SK-N-SH (cell line): ENCODE data around the gene IL1RL2. TPM values are rescaled to one million over a fixed set of nuclear protein-coding genes. Genes with fewer than 3 reads are reported as not detected.

Experiments used
- CTCF ChIA-PET: fragments of 300-600, 350-600 bp; formaldehyde crosslinking; extraction: SDS; loops from one replicate; lab custom pipeline; 2021; lab: Yijun Ruan, JAX
- POLR2A ChIA-PET: fragments of 350-600 bp; sonication (Branson Sonifier 250); formaldehyde crosslinking; extraction: SDS; loops from one replicate; lab custom pipeline; 2020; ENCODE audit warnings: antibody characterized with exemption, inconsistent platforms; lab: Yijun Ruan, JAX
- DNase-seq: peaks from one replicate; pipeline ENCODE4 v3.0.0; 2012
- H2AFZ ChIP-seq: fragments of 200-600 bp; sonication (generic); 2 replicates; pipeline ENCODE4 v1.8.1; 2016; ENCODE audit warnings: antibody characterized with exemption, mild to moderate bottlenecking, low read depth
- H3F3A ChIP-seq: fragments of 200-600 bp; sonication (generic); replicated peaks from 2 replicates; pipeline ENCODE3; 2016; ENCODE audit warnings: antibody characterized with exemption, mild to moderate bottlenecking; ENCODE audit not compliant: insufficient read depth
- H3K27ac ChIP-seq, 2 experiments: fragments of 200-500 bp in 1 of 2; fragments of 200-600 bp in 1 of 2; sonication (Bioruptor generic) in 1 of 2; sonication (generic), shearing (Covaris generic) in 1 of 2; 2 replicates each; pipeline versions ENCODE4 v1.5.1 to v1.6.1; 2014 to 2016; ENCODE audit warnings: low read depth in 2 of 2, inconsistent platforms in 1 of 2, low read length in 1 of 2, mild to moderate bottlenecking in 1 of 2, mixed read lengths in 1 of 2
- H3K27me3 ChIP-seq: fragments of 200-600 bp; sonication (generic), shearing (Covaris generic); 2 replicates; pipeline ENCODE4 v1.6.1; 2016; ENCODE audit warnings: mixed run types; ENCODE audit not compliant: insufficient read depth
- H3K36me3 ChIP-seq, 2 experiments: fragments of 200-500 bp in 1 of 2; fragments of 200-600 bp in 1 of 2; sonication (Bioruptor generic) in 1 of 2; sonication (generic) in 1 of 2; replicated peaks in 1 of 2; 2 replicates each; pipeline versions ENCODE3 to v1.5.1; 2014 to 2016; ENCODE audit warnings: low read length in 1 of 2, mild to moderate bottlenecking in 1 of 2; ENCODE audit not compliant: insufficient read depth in 2 of 2, control insufficient read depth in 1 of 2
- H3K4me1 ChIP-seq, 2 experiments: fragments of 200-500 bp in 1 of 2; fragments of 200-600 bp in 1 of 2; sonication (Bioruptor generic) in 1 of 2; sonication (generic), shearing (Covaris generic) in 1 of 2; 2 replicates each; pipeline versions ENCODE4 v1.5.1 to v1.6.1; 2014 to 2016; ENCODE audit warnings: low read depth in 1 of 2, low read length in 1 of 2, mixed run types in 1 of 2; ENCODE audit not compliant: insufficient read depth in 2 of 2, control insufficient read depth in 1 of 2
- H3K4me2 ChIP-seq: fragments of 200-600 bp; sonication (generic), shearing (Covaris generic); 2 replicates; pipeline ENCODE4 v1.6.1; 2017; ENCODE audit warnings: mixed run types
- H3K4me3 ChIP-seq, 2 experiments: fragments of 200-500 bp in 1 of 2; fragments of 200-600 bp in 1 of 2; sonication (Bioruptor generic) in 1 of 2; sonication (generic), shearing (Covaris generic) in 1 of 2; 2 replicates each; pipeline versions ENCODE4 v1.5.1 to v1.8.1; 2014 to 2016; ENCODE audit warnings: low read depth in 2 of 2, inconsistent platforms in 1 of 2, low read length in 1 of 2, mild to moderate bottlenecking in 1 of 2, mixed read lengths in 1 of 2, moderate library complexity in 1 of 2
- H3K79me2 ChIP-seq: fragments of 200-600 bp; sonication (generic); 2 replicates; pipeline ENCODE4 v1.8.1; 2017; ENCODE audit warnings: mild to moderate bottlenecking; ENCODE audit not compliant: insufficient read depth
- H3K9ac ChIP-seq: fragments of 200-600 bp; sonication (generic); 2 replicates; pipeline ENCODE4 v1.6.1; 2017; ENCODE audit warnings: mixed run types
- H3K9me2 ChIP-seq: fragments of 200-600 bp; sonication (generic); 2 replicates; pipeline ENCODE4 v1.6.1; 2017; ENCODE audit warnings: mixed run types
- H3K9me3 ChIP-seq: fragments of 200-600 bp; sonication (generic); 2 replicates; pipeline ENCODE4 v1.6.1; 2017; ENCODE audit warnings: mixed run types, mild to moderate bottlenecking, moderate library complexity
- H4K20me1 ChIP-seq: fragments of 200-600 bp; sonication (generic); 2 replicates; pipeline ENCODE4 v1.6.1; 2017; ENCODE audit warnings: mild to moderate bottlenecking, mixed run types; ENCODE audit not compliant: insufficient read depth
- CHD2 ChIP-seq: fragments of 150-350 bp; IDR thresholded peaks from 2 replicates; pipeline ENCODE4 v1.6.1; 2018; ENCODE audit warnings: low read length; ENCODE audit not compliant: partially characterized antibody
- CTCF ChIP-seq: fragments of 200-600 bp; sonication (generic); IDR thresholded peaks from 2 replicates; pipeline ENCODE4 v1.6.1; 2017; ENCODE audit warnings: antibody characterized with exemption, mild to moderate bottlenecking, moderate library complexity
- FOSL2 ChIP-seq: IDR thresholded peaks from 2 replicates; pipeline ENCODE4 v1.4.0; 2012; ENCODE audit warnings: low read depth, mild to moderate bottlenecking, moderate library complexity, borderline replicate concordance
- FOXM1 ChIP-seq: IDR thresholded peaks from 2 replicates; pipeline ENCODE4 v1.4.0; 2012; ENCODE audit warnings: low read depth, mild to moderate bottlenecking
- GABPA ChIP-seq: IDR thresholded peaks from 2 replicates; pipeline ENCODE4 v1.4.0; 2012; ENCODE audit warnings: low read depth, mild to moderate bottlenecking
- GATA2 ChIP-seq: sonication (generic); formaldehyde crosslinking; IDR thresholded peaks from 2 replicates; pipeline ENCODE4 v1.5.0; 2020; ENCODE audit warnings: mild to moderate bottlenecking, missing genetic modification reagents
- IRF3 ChIP-seq: fragments of 150-350 bp; IDR thresholded peaks from 2 replicates; pipeline ENCODE4 v1.6.1; 2016; ENCODE audit warnings: mild to moderate bottlenecking, low read depth, low read length
- MAX ChIP-seq: IDR thresholded peaks from 2 replicates; pipeline ENCODE4 v1.4.0; 2012; ENCODE audit warnings: low read depth
- NFIC ChIP-seq: IDR thresholded peaks from 2 replicates; pipeline ENCODE4 v1.4.0; 2012; ENCODE audit warnings: borderline replicate concordance
- NRF1 ChIP-seq: IDR thresholded peaks from 2 replicates; pipeline ENCODE4 v1.6.1; 2012; ENCODE audit warnings: low read depth, mild to moderate bottlenecking, low read length
- POLR2AphosphoS5 ChIP-seq: IDR thresholded peaks from 2 replicates; pipeline ENCODE4 v1.6.1; 2012; ENCODE audit warnings: low read depth, low read length
- RAD21 ChIP-seq: IDR thresholded peaks from 2 replicates; pipeline ENCODE4 v1.6.1; 2012; ENCODE audit warnings: mild to moderate bottlenecking, low read length
- RCOR1 ChIP-seq: fragments of 150-350 bp; IDR thresholded peaks from 2 replicates; pipeline ENCODE4 v1.6.1; 2017; ENCODE audit warnings: antibody characterized with exemption, low read length
- REST ChIP-seq: IDR thresholded peaks from 2 replicates; pipeline ENCODE4 v1.6.1; 2012; ENCODE audit warnings: mild to moderate bottlenecking, low read depth, low read length, moderate library complexity
- RFX5 ChIP-seq: IDR thresholded peaks from 2 replicates; pipeline ENCODE4 v1.6.1; 2012; ENCODE audit warnings: mild to moderate bottlenecking, improper control_type of control experiment, low read length
- RXRA ChIP-seq: IDR thresholded peaks from 2 replicates; pipeline ENCODE4 v1.4.0; 2012; ENCODE audit warnings: low read depth, mild to moderate bottlenecking, borderline replicate concordance
- SIN3A ChIP-seq: IDR thresholded peaks from 2 replicates; pipeline ENCODE4 v1.6.1; 2012; ENCODE audit warnings: low read depth, mild to moderate bottlenecking, low read length, moderate library complexity, borderline replicate concordance
- SMC3 ChIP-seq: IDR thresholded peaks from 2 replicates; pipeline ENCODE4 v1.6.1; 2012; ENCODE audit warnings: low read depth, low read length, improper control_type of control experiment
- TAF1 ChIP-seq: IDR thresholded peaks from 2 replicates; pipeline ENCODE4 v1.6.1; 2012; ENCODE audit warnings: low read depth, mild to moderate bottlenecking, low read length, moderate library complexity, borderline replicate concordance
- TCF12 ChIP-seq: IDR thresholded peaks from 2 replicates; pipeline ENCODE4 v1.4.0; 2012
- WGBS: methylation state at CpG from one replicate; pipeline ENCODE4 v1.1.6; 2017; ENCODE audit warnings: low lambda C conversion rate; 5-methylcytosine and 5-hydroxymethylcytosine counted together
- polyA plus RNA-seq, 3 experiments: library from polyadenylated mRNA; depleted of rRNA; stranded (reverse); fragments of >200 nt; gene quantifications; 2 replicates each; pipeline ENCODE4 v1.2.3, GENCODE V29; 2012

IL1RL2 gene
- polyA plus RNA-seq, 1 of the 3 experiments (the other 2 are of a cell fraction) = 0.05 TPM

GRCh38 chr2:102149243-102149642, 37.6 kb upstream of the IL1RL2 start:
- POLR2A ChIA-PET = no interaction called here
- TF ChIP-seq MAX = no peak
- TF ChIP-seq IRF3 = no peak
- no peak for TF ChIP-seq POLR2AphosphoS5
- TF ChIP-seq REST = no peak
- TF ChIP-seq TCF12 = no peak
- no peak for TF ChIP-seq GATA2 (CRISPR knock-in tag)
- TF ChIP-seq CHD2 = no peak
- TF ChIP-seq TAF1 = no peak
- no peak for TF ChIP-seq FOSL2
- TF ChIP-seq NFIC = no peak

GRCh38 chr2:102149644-102150455, 37.0 kb upstream of the IL1RL2 start:
- DNase-seq = no peak
- Histone ChIP-seq H3F3A (no peaks in the 10 kb centered on the region), H3K4me1 (no peaks in the 10 kb centered on the region), H3K9ac (no peak overlapping the region), H4K20me1 (no peaks in the 10 kb centered on the region), H3K9me3 (no peaks in the 10 kb centered on the region), H3K4me3 (no peak overlapping the region), H2AFZ (no peak overlapping the region), H3K36me3 (peaks cover 0 to 5% of the 10 kb centered on the region in 2 experiments), H3K9me2 (no peaks in the 10 kb centered on the region), H3K27me3 (no peaks in the 10 kb centered on the region), H3K79me2 (peaks cover 6% of the 10 kb centered on the region; the same call in 1 of the 2 replicates), H3K27ac (no peak overlapping the region), H3K4me2 (no peak overlapping the region)
- WGBS = 66% methylated on average over 8 of the region's 9 CpGs
- CTCF ChIA-PET = interaction anchor here (1.0 to 1.4 kb wide), 2 partner anchors 8 to 129 kb away, joined by 3 to 4 read pairs; no protein-coding TSS in a partner anchor
- POLR2A ChIA-PET = no interaction called here
- TF ChIP-seq RFX5 (no peak), GABPA (no peak), FOSL2 (no peak), CTCF (no peak), FOXM1 (no peak), NRF1 (no peak), SMC3 (no peak), RAD21 (no peak), MAX (no peak), GATA2 (CRISPR knock-in tag) (no peak), RCOR1 (no peak), SIN3A (no peak), CHD2 (no peak), RXRA (no peak)

More at GRCh38 chr2:102149243-102149642, 37.6 kb upstream of the IL1RL2 start:
- H3K9me3 ChIP-seq = no peaks in the 10 kb centered on the region
- H3K9me2 ChIP-seq = no peaks in the 10 kb centered on the region
- H2AFZ ChIP-seq = no peak overlapping the region
- H3K4me2 ChIP-seq = no peak overlapping the region
- H3K4me1 ChIP-seq = no peaks in the 10 kb centered on the region
- H3K27ac ChIP-seq = no peak overlapping the region
- CTCF ChIA-PET = interaction anchor here (1.0 to 1.4 kb wide), 2 partner anchors 8 to 92 kb away, joined by 3 to 4 read pairs; no protein-coding TSS in a partner anchor
- no peaks in the 10 kb centered on the region for H3K27me3 ChIP-seq
- peaks cover 6% of the 10 kb centered on the region; the same call in 1 of the 2 replicates for H3K79me2 ChIP-seq
- H3K9ac ChIP-seq = no peak overlapping the region
- no peak for DNase-seq
- 83% methylated on average over 1 of the region's 2 CpGs for WGBS
- peaks cover 0 to 6% of the 10 kb centered on the region in 2 experiments for H3K36me3 ChIP-seq
- no peak overlapping the region for H3K4me3 ChIP-seq
- no peaks in the 10 kb centered on the region for H3F3A ChIP-seq
- no peaks in the 10 kb centered on the region for H4K20me1 ChIP-seq
